Lower lobe of right lung (tissue), 2 donors: Measurements from ENCODE around the gene AUTS2. TPM values are rescaled to one million over a fixed set of nuclear protein-coding genes. Genes with fewer than 3 reads are reported as not detected.
A peak's percentile ranks its signal among the peaks of the same experiment; 100 is the strongest.

Experiments
- ATAC-seq, 2 donors: fragments of 200-7000 bp; cut with Tn5 transposase; one replicate each; pipeline ENCODE4 v1.9.1; 2020 to 2022; ENCODE audit warnings: mild to moderate bottlenecking in 2 of 2, moderate library complexity in 2 of 2
- DNase-seq: peaks from one replicate; pipeline ENCODE4 v3.0.0-alpha.2; 2020
- H3K27ac ChIP-seq: fragments of 200-600 bp; one replicate; pipeline ENCODE4 v1.8.0; 2022
- H3K27me3 ChIP-seq: fragments of 200-600 bp; one replicate; pipeline ENCODE4 v1.8.0; 2022; ENCODE audit warnings: low read depth
- H3K36me3 ChIP-seq: fragments of 200-600 bp; one replicate; pipeline ENCODE4 v1.8.0; 2022; ENCODE audit warnings: mild to moderate bottlenecking
- H3K4me1 ChIP-seq: fragments of 200-600 bp; one replicate; pipeline ENCODE4 v1.8.0; 2022
- H3K4me3 ChIP-seq: fragments of 200-600 bp; one replicate; pipeline ENCODE4 v1.8.0; 2022; ENCODE audit warnings: mild to moderate bottlenecking
- H3K9me3 ChIP-seq: fragments of 200-600 bp; one replicate; pipeline ENCODE4 v1.8.0; 2022
- CTCF ChIP-seq: fragments of 200-600 bp; IDR thresholded peaks from one replicate; pipeline ENCODE4 v1.8.0; 2022; ENCODE audit warnings: antibody characterized with exemption, mild to moderate bottlenecking
- intact Hi-C: fragments of 100-400 bp; cut with DNase I; formaldehyde crosslinking; loops from one replicate; pipeline ENCODE4 v1.11.0; 2022
- total RNA-seq: library from RNA; stranded (reverse); fragmentation: NEBNext Ultra II Directional; extraction: Animal tissue kit (Norgen Biotek cat#: 25700); gene quantifications from one replicate; pipeline ENCODE4 v1.2.1, GENCODE V29; 2021
- donor health status: DM: no; HTN: yes; CAD: no; lungs with severe emphysema.

AUTS2 gene
- total RNA-seq, 1 donor from 2014 or later = 45.7 TPM

- no peaks in the 10 kb centered on the region for H3K4me1 ChIP-seq
- no peaks in the 10 kb centered on the region for H3K27me3 ChIP-seq
- ATAC-seq (no peak), DNase-seq (no peak)
- no peak overlapping the region for H3K27ac ChIP-seq
- TF ChIP-seq CTCF = no peak
- no peaks in the 10 kb centered on the region for H3K9me3 ChIP-seq
- H3K36me3 ChIP-seq = no peaks in the 10 kb centered on the region
- intact Hi-C loops = no loop called here
- no peak overlapping the region for H3K4me3 ChIP-seq
Observed at GRCh38 chr7:70299472-70299807, 701.2 kb downstream of the AUTS2 start.

DNA sequence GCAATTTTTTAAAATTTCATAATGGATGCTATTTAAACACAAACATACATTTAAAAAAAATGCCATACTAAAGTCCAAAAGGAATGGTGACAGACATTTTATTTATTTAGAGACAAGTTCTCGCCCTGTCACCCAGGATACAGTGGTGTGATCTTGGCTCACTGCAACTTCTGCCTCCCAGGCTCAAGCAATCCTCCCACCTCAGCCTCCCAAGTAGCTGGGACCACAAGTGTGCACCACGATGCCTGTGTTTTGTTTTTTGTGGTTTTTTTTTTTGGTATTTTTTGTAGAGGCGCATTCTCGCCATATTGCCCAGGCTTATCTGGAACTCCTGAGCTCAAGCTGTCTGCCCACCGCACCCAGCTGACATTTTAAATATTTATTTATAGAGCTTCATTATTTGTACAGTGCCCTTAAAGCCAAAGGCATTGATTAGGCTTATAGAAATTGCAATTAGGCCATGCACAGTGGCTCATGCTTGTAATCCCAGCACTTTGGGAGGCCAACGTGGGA, 703.5 kb downstream of the AUTS2 start:
- no peak overlapping the region for H3K27ac ChIP-seq
- DNase-seq (no peak), ATAC-seq (no peak)
- no peaks in the 10 kb centered on the region for H3K4me1 ChIP-seq
- H3K9me3 ChIP-seq = no peaks in the 10 kb centered on the region
- H3K27me3 ChIP-seq = no peaks in the 10 kb centered on the region
- no peak overlapping the region for H3K4me3 ChIP-seq
- H3K36me3 ChIP-seq = no peaks in the 10 kb centered on the region
- TF ChIP-seq CTCF = no peak
- intact Hi-C loops = no loop called here

DNA sequence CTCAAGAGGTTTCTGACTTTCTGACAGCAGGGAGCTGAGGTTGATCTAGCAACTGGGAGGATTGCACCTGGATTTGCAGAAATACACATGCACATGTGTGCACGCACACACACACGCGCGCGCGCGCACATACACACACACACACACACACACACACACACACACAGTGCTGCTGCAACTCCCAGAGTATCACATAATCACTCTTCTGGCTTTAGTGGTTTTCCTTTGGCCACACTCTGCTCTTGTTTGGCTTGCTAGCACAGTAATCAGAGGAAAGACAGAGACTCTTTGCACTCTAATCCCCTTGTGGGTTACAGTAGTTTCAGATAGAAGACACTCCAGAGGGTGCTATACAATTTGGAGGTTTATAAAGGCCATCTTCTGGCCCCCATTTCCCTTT, 705.0 kb downstream of the AUTS2 start:
- ATAC-seq (no peak), DNase-seq (no peak)
- Histone ChIP-seq H3K4me3 (no peak overlapping the region), H3K27ac (no peak overlapping the region), H3K4me1 (no peaks in the 10 kb centered on the region), H3K9me3 (no peaks in the 10 kb centered on the region), H3K36me3 (no peaks in the 10 kb centered on the region), H3K27me3 (no peaks in the 10 kb centered on the region)
- no peak for TF ChIP-seq CTCF
- intact Hi-C loops = no loop called here

DNA sequence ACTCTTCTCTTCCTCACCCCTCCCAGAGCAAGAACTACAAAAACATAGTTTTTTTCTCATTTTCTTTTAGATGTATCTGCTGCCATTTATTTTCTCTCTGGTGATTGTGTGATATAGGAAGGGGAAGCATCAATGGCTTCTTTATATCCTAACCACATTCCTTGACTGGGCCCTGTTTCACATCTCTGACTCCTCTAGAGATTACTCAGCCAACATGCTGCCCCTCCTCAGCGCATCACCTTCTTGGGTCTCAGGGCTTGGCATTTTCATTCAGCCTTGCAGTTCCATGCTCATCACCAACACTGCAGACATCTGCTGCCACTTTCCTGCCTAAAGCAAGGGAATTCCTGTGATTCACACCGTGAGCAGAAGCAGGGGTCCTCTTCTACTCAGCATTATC, 705.5 kb downstream of the AUTS2 start:
- TF ChIP-seq CTCF = no peak
- DNase-seq (no peak), ATAC-seq (no peak)
- no peaks in the 10 kb centered on the region for H3K9me3 ChIP-seq
- no peaks in the 10 kb centered on the region for H3K4me1 ChIP-seq
- no peak overlapping the region for H3K27ac ChIP-seq
- H3K27me3 ChIP-seq = no peaks in the 10 kb centered on the region
- H3K36me3 ChIP-seq = no peaks in the 10 kb centered on the region
- no peak overlapping the region for H3K4me3 ChIP-seq
- intact Hi-C loops = no loop called here

- no peak for TF ChIP-seq CTCF
- Histone ChIP-seq H3K36me3 (no peaks in the 10 kb centered on the region), H3K4me1 (no peaks in the 10 kb centered on the region), H3K4me3 (no peak overlapping the region), H3K27me3 (no peaks in the 10 kb centered on the region), H3K27ac (no peak overlapping the region), H3K9me3 (no peaks in the 10 kb centered on the region)
- intact Hi-C loops = no loop called here
- ATAC-seq (no peak), DNase-seq (no peak)
Observed at GRCh38 chr7:70306173-70306572, 707.9 kb downstream of the AUTS2 start.

DNA sequence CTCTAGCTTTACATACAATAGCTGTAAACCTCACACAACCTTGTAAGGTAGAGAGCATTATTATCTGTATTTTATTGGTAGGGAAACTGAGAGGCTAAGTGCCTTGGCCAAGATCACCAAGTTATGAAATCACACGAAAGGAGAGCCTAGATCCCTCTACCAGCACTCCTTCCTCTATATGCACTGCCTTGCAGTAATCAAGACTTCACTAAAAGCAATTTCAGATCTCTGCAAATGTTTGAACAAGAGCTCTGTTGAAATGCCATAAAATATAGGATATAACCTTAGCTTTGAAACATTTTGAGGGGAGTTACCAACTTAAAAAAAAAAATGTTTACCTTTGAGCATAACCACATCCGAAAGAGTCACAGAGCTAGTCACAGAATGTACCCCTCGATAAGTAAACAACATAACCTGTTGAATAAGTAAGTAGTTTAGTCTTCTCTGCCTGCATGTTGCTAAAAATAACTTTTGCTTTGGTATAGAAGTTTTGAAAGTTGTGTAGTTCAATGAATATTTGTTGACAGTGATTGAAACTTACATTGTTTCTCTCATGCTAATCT, 709.4 kb downstream of the AUTS2 start:
- ATAC-seq (peak; percentile 29 to 50), DNase-seq (no peak)
- Histone ChIP-seq H3K4me3 (no peak overlapping the region), H3K36me3 (no peaks in the 10 kb centered on the region), H3K27me3 (no peaks in the 10 kb centered on the region), H3K9me3 (no peaks in the 10 kb centered on the region), H3K27ac (no peak overlapping the region), H3K4me1 (no peaks in the 10 kb centered on the region)
- no peak for TF ChIP-seq CTCF
- intact Hi-C loops = no loop called here
